ENCODE data around the gene MRPL57. TPM values are rescaled to one million over a fixed set of nuclear protein-coding genes. Genes with fewer than 3 reads are reported as not detected.
"Not testable (repeated sequence)": the region's sequence is repeated elsewhere in the genome, so short reads cannot be mapped to it uniquely, and the experiment has no call there.

Gene MRPL57
- total and polyA plus RNA-seq, 4 donors: 14.6 to 49.4 (median 21.6) TPM

DNA sequence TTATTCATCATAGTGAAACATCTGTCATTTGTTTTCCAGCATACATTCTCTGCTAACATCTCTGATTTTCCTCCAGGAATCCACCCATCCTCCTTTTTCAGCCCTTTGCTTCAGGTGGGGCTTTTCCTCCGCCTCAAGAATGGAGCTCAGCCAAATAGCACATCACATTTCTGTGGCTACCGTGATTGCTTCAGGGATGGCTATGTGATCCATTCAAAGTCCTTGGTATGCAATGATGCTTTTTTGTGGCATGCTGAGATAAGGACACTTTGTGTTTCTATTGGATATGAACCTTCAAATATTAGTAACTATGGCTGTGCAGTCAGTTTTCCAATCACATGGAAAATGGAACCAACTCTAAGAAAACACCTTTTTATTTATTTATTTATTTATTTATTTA is 18.3 kb downstream of the MRPL57 start:
- not testable (repeated sequence) for H3K36me3 ChIP-seq (ENCODE audit: control insufficient read depth in 4 of 4, insufficient read depth in 3 of 4, low read depth in 1 of 4, low read length in 3 of 4); H3K27me3 ChIP-seq (ENCODE audit: control insufficient read depth in 4 of 4, insufficient read depth in 4 of 4, low read length in 3 of 4); H3K9ac ChIP-seq (ENCODE audit: low read depth in 1 of 2, low read length in 2 of 2); H3K9me3 ChIP-seq (ENCODE audit: control insufficient read depth in 4 of 4, low read length in 3 of 4); H3K4me3 ChIP-seq (ENCODE audit: low read depth in 1 of 3, low read length in 3 of 3); H3K4me1 ChIP-seq (ENCODE audit: control insufficient read depth in 4 of 4, insufficient read depth in 4 of 4, low read length in 3 of 4); DNase-seq (ENCODE audit: low spot score); H3K27ac ChIP-seq (ENCODE audit: low read depth in 1 of 2, low read length in 2 of 2)
- WGBS: 82% methylated on average over 2 of the region's 2 CpGs

DNA sequence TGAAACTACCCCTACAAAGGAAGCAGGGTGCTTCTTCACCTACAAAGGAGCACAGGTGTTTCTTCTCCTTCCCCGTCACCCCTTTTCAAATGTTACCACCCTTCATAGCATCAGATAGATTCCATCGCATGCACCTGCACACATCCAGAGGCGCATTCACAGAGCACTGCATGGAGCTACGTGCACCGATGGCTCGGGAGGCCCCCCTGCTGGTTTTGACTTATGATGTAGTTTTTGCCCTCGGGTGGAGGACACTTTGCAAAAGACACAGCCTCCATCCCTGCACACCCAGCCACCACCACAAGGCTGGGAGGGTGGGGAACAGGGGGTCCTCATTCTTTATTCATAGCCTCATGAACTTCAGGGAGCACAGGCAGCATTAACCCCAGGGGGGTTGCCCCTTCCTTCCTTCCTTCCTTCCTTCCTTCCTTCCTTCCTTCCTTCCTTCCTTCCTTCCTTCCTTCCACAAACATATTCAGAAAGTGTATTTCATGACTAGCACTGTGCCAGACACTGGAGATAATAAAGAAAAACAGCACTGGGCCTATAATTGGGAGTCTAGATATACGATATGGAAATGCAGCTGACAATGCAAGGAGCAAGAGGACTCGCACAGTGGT is 21.3 kb downstream of the MRPL57 start:
- not testable (repeated sequence) for H3K4me3 ChIP-seq (ENCODE audit: low read depth in 1 of 3, low read length in 3 of 3); H3K4me1 ChIP-seq (ENCODE audit: control insufficient read depth in 4 of 4, insufficient read depth in 4 of 4, low read length in 3 of 4); H3K27ac ChIP-seq (ENCODE audit: low read depth in 1 of 2, low read length in 2 of 2); H3K9me3 ChIP-seq (ENCODE audit: control insufficient read depth in 4 of 4, low read length in 3 of 4); H3K36me3 ChIP-seq (ENCODE audit: control insufficient read depth in 4 of 4, insufficient read depth in 3 of 4, low read depth in 1 of 4, low read length in 3 of 4); H3K27me3 ChIP-seq (ENCODE audit: control insufficient read depth in 4 of 4, insufficient read depth in 4 of 4, low read length in 3 of 4); H3K9ac ChIP-seq (ENCODE audit: low read depth in 1 of 2, low read length in 2 of 2); DNase-seq (ENCODE audit: low spot score)
- WGBS: 84% methylated on average over 9 of the region's 9 CpGs

DNA sequence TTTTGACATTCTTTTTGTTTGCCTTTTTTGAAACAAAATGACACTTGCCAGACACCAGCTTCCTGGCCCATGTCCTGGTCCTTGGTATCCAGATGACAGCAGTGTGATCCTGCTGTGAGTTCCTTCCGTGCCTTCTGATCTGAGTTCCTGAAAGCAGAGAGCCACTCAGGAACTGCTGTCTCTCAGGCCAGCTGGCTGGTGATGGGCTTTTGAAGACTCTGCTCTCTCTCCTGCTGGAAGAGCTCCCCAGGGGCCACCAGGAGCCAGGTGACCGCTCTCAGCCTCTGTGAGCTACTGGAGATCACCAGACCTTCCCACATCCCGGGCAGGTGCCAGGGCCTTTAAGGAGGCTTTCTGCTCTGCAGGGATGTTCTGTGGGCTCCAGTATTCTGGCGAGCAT is 21.9 kb downstream of the MRPL57 start:
- WGBS: 79% methylated on average over 4 of the region's 4 CpGs
- H3K27ac ChIP-seq (ENCODE audit: low read depth in 1 of 2, low read length in 2 of 2); H3K27me3 ChIP-seq (ENCODE audit: control insufficient read depth in 4 of 4, insufficient read depth in 4 of 4, low read length in 3 of 4); H3K9ac ChIP-seq (ENCODE audit: low read depth in 1 of 2, low read length in 2 of 2); DNase-seq (ENCODE audit: low spot score); H3K9me3 ChIP-seq (ENCODE audit: control insufficient read depth in 4 of 4, low read length in 3 of 4); H3K4me1 ChIP-seq (ENCODE audit: control insufficient read depth in 4 of 4, insufficient read depth in 4 of 4, low read length in 3 of 4); H3K4me3 ChIP-seq (ENCODE audit: low read depth in 1 of 3, low read length in 3 of 3); H3K36me3 ChIP-seq (ENCODE audit: control insufficient read depth in 4 of 4, insufficient read depth in 3 of 4, low read depth in 1 of 4, low read length in 3 of 4): not testable (repeated sequence)

DNA sequence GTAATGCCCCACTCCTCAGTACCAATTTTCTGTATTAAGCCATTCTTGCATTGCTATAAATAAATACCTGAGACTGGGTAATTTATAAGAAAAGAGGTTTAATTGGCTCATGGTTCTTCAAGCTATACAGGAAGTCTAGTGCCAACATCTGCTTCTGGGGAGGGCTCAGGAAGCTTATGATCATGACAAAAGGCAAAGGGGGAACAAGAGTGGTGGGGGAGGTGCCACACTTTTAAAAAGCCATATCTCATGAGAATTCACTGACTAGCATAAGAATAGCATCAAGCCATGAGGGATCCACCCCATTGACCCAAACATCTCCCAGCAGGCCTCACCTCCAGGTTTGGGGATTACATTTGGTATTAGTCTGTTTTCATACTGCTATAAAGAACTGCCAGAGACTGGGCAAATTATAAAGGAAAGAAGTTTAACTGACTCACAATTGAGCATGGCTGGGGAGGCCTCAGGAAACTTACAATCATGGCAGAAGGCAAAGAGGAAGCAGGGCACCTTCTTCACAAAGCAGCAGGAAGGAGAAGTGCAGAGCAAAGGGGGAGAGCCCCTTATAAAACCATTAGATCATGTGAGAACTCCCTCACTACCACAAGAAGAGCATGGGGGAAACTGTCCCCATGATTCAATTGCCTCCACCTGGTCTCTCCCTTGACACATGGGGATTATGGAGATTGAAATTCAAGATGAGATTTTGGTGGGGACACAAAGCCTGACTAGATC is 25.2 kb downstream of the MRPL57 start:
- not testable (repeated sequence) for H3K36me3 ChIP-seq (ENCODE audit: control insufficient read depth in 4 of 4, insufficient read depth in 3 of 4, low read depth in 1 of 4, low read length in 3 of 4); H3K9ac ChIP-seq (ENCODE audit: low read depth in 1 of 2, low read length in 2 of 2); H3K27ac ChIP-seq (ENCODE audit: low read depth in 1 of 2, low read length in 2 of 2); H3K9me3 ChIP-seq (ENCODE audit: control insufficient read depth in 4 of 4, low read length in 3 of 4); H3K4me3 ChIP-seq (ENCODE audit: low read depth in 1 of 3, low read length in 3 of 3); H3K27me3 ChIP-seq (ENCODE audit: control insufficient read depth in 4 of 4, insufficient read depth in 4 of 4, low read length in 3 of 4); H3K4me1 ChIP-seq (ENCODE audit: control insufficient read depth in 4 of 4, insufficient read depth in 4 of 4, low read length in 3 of 4); DNase-seq (ENCODE audit: low spot score)

DNA sequence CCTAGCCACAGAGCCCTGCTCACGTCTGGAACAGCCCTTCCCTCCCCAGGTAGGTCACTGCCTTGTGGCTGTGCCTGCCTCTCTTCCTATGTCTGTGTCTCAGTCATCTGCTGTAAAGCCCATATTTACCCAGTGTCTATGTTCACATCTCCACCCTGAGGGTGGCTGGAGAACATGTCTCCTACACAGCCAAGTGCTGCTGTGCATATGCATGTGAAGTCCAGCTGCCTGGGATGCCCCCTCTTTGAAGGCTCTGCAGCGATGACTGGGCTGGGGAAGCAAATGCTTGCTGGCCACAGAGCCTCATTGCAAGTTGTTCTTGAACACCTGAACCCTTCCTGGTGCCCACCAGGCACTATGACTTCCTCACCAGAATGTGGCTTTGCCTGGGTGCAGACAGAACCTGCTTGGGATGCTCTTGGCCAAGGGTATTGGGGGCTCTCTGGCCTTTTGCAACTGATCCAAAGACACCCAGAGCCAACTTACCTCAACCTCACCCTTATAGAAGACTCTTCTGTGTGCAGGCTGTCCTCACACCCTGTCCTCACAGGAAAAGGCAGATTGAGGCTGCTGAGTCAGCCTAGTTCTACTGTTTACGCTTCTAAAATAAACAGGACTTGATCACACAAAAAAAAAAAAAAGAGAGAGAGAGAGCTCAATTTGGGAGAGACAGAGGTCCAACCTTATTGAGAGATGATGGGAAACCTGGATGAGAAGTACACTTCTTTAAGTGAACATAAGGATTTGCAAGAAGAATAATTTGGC is 26.5 kb downstream of the MRPL57 start:
- H3K36me3 ChIP-seq (ENCODE audit: control insufficient read depth in 4 of 4, insufficient read depth in 3 of 4, low read depth in 1 of 4, low read length in 3 of 4): no peaks in the 10 kb centered on the region
- H3K9me3 ChIP-seq (ENCODE audit: control insufficient read depth in 4 of 4, low read length in 3 of 4): no peaks in the 10 kb centered on the region
- H3K9ac ChIP-seq (ENCODE audit: low read depth in 1 of 2, low read length in 2 of 2): no peak overlapping the region
- DNase-seq (ENCODE audit: low spot score): no peak
- H3K27ac ChIP-seq (ENCODE audit: low read depth in 1 of 2, low read length in 2 of 2): no peak overlapping the region
- no peaks in the 10 kb centered on the region for H3K27me3 ChIP-seq (ENCODE audit: control insufficient read depth in 4 of 4, insufficient read depth in 4 of 4, low read length in 3 of 4)
- H3K4me3 ChIP-seq (ENCODE audit: low read depth in 1 of 3, low read length in 3 of 3): no peak overlapping the region
- H3K4me1 ChIP-seq (ENCODE audit: control insufficient read depth in 4 of 4, insufficient read depth in 4 of 4, low read length in 3 of 4): peaks cover 0 to 10% (median 6%) of the 10 kb centered on the region in 4 donors
- 61% methylated on average over 3 of the region's 3 CpGs for WGBS
- TF ChIP-seq FOXA2 (IDR thresholded peaks at IDR 0.05): no peak
- TF ChIP-seq TAF1 (conservative IDR thresholded peaks at IDR 0.05): no peak
- TF ChIP-seq HNF4A (conservative IDR thresholded peaks at IDR 0.05): no peak
- no peak for TF ChIP-seq RAD21 (IDR thresholded peaks at IDR 0.05)
